Measurements from ENCODE around the gene ANKFN1. TPM values are rescaled to one million over a fixed set of nuclear protein-coding genes. Genes with fewer than 3 reads are reported as not detected.
A peak's percentile ranks its signal among the peaks of the same experiment; 100 is the strongest.

The ANKFN1 gene
- total RNA-seq, 1 donor from 2014 or later: not detected

DNA sequence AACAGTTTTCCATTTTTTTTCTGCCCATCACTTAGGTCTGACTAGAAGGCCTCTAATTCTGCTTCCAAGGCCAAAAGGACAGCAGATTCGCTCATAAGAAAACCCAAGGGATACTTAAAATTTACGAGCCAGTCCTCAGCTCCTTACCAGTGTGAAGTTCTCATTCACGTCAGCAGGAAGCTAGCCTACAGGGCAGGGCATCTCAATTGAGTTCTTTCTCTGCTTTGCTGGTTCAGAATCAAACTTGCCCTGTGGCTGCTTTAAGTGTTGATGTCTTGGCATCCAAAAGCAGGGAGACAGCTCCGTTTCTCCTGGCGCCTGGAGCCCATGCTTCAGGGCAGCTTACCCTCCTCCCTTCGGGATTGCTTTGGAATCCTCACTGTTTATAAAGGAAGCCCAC, 136.0 kb downstream of the ANKFN1 start:
- Mint-ChIP-seq H3K36me3 (ENCODE audit: low read depth) (peaks cover 2% of the 10 kb centered on the region), H3K27ac (no peak overlapping the region), H3K4me1 (ENCODE audit: low read depth) (peaks cover 28% of the 10 kb centered on the region), H3K9me3 (peaks cover 4% of the 10 kb centered on the region), H3K27me3 (ENCODE audit: insufficient read depth) (no peaks in the 10 kb centered on the region), H3K4me3 (no peak overlapping the region)
- intact Hi-C loops (cut with micrococcal nuclease): no loop called here
- no peak for DNase-seq (ENCODE audit: low spot score)

DNA sequence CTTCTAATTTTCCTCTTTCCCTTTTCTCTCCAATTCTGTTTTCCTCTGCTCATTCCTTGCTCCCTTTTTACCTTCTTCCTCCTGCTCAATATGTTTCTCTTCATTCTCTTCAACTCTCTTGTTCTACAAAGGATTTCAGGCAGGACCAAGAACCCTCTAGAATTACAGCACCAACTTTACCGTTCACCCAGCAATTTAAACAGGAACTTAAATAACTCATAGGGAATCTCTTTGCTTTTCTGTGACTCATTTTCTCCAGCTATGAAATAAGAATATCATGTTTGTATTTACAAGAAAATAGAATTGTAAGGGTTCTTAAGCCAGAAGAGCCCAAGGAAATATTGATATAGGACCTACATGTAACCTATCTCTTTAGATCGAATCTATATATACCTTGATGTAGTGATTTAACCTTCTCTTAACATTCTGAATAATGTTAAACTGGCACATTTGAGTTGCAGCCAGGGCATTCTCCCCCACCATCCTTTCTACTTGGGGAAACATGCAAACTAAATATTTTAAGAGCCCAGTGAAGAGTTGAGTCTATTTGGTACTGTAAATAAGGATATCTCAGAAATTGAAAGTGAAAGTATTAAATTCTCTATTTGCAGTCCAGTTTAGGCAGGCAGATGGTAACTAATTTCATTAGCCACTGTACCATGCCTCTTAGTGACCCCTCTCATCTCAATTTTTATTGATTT, 137.0 kb downstream of the ANKFN1 start:
- H3K9me3 Mint-ChIP-seq: peaks cover 4% of the 10 kb centered on the region
- no peak for DNase-seq (ENCODE audit: low spot score)
- H3K27ac Mint-ChIP-seq: peak overlapping the region; percentile 10
- H3K27me3 Mint-ChIP-seq (ENCODE audit: insufficient read depth): no peaks in the 10 kb centered on the region
- H3K4me1 Mint-ChIP-seq (ENCODE audit: low read depth): peaks cover 28% of the 10 kb centered on the region
- peak overlapping the region; percentile 52 for H3K4me3 Mint-ChIP-seq
- intact Hi-C loops (cut with micrococcal nuclease): loop anchor here (10.0 kb wide), 1 partner anchor 265 kb away; no protein-coding TSS in a partner anchor
- peaks cover 2% of the 10 kb centered on the region for H3K36me3 Mint-ChIP-seq (ENCODE audit: low read depth)

DNA sequence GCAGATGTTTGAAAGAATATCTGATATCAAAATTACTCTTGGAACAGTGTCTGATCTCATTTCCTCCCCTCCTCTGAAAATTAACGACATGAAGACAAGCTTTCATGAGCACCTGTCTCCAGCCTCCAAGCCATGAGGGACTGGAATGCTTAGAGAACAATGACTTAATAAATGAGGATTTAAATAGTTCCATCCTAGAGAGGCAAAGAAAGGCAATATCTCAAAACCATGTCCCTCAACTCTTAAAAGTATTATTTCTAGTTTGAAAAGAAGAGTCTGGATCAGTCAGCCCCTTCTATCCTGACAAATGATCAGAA, 137.5 kb downstream of the ANKFN1 start:
- Mint-ChIP-seq H3K9me3 (peaks cover 4% of the 10 kb centered on the region), H3K4me1 (ENCODE audit: low read depth) (peaks cover 33% of the 10 kb centered on the region), H3K27me3 (ENCODE audit: insufficient read depth) (no peaks in the 10 kb centered on the region), H3K4me3 (peak overlapping the region; percentile 52), H3K36me3 (ENCODE audit: low read depth) (peaks cover 2% of the 10 kb centered on the region), H3K27ac (no peak overlapping the region)
- DNase-seq (ENCODE audit: low spot score): no peak
- intact Hi-C loops (cut with micrococcal nuclease): loop anchor here (10.0 kb wide), 1 partner anchor 266 kb away; no protein-coding TSS in a partner anchor

- peaks cover 4% of the 10 kb centered on the region for H3K9me3 Mint-ChIP-seq
- peaks cover 2% of the 10 kb centered on the region for H3K36me3 Mint-ChIP-seq (ENCODE audit: low read depth)
- H3K27ac Mint-ChIP-seq: no peak overlapping the region
- intact Hi-C loops (cut with micrococcal nuclease): loop anchor here (10.0 kb wide), 1 partner anchor 267 kb away; no protein-coding TSS in a partner anchor
- H3K27me3 Mint-ChIP-seq (ENCODE audit: insufficient read depth): no peaks in the 10 kb centered on the region
- H3K4me3 Mint-ChIP-seq: no peak overlapping the region
- H3K4me1 Mint-ChIP-seq (ENCODE audit: low read depth): peaks cover 33% of the 10 kb centered on the region
- DNase-seq (ENCODE audit: low spot score): no peak
Observed at GRCh38 chr17:56291226-56291805, 138.0 kb downstream of the ANKFN1 start.

DNA sequence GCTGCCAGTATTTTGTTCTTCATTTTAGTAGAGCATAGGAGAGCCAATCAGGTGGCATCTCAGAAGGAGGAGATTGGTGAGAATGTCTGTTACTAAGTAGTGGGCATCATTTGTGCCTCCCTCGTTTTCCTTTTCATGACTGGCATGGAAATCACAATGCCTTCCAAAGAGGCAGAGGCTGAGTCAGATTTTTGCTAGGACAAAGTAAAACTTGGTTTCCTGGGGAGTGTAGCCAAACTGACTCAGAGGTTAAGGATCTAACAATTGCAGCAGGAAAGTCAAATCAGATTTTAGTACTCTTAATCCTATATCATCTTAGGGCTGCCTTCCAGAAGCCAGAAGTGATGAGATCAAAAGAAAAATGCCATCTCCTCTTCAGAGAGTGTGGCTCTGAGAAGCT, 138.7 kb downstream of the ANKFN1 start:
- Mint-ChIP-seq H3K9me3 (peaks cover 4% of the 10 kb centered on the region), H3K27me3 (ENCODE audit: insufficient read depth) (no peaks in the 10 kb centered on the region), H3K27ac (no peak overlapping the region), H3K4me1 (ENCODE audit: low read depth) (peaks cover 38% of the 10 kb centered on the region), H3K4me3 (no peak overlapping the region), H3K36me3 (ENCODE audit: low read depth) (peaks cover 2% of the 10 kb centered on the region)
- DNase-seq (ENCODE audit: low spot score): no peak
- intact Hi-C loops (cut with micrococcal nuclease): loop anchor here (10.0 kb wide), 1 partner anchor 267 kb away; no protein-coding TSS in a partner anchor

GRCh38 chr17:56292578-56292977, 139.3 kb downstream of the ANKFN1 start:
- H3K4me1 Mint-ChIP-seq (ENCODE audit: low read depth): peaks cover 43% of the 10 kb centered on the region
- no peak for DNase-seq (ENCODE audit: low spot score)
- no peak overlapping the region for H3K27ac Mint-ChIP-seq
- intact Hi-C loops (cut with micrococcal nuclease): loop anchor here (10.0 kb wide), 1 partner anchor 268 kb away; no protein-coding TSS in a partner anchor
- peaks cover 4% of the 10 kb centered on the region for H3K9me3 Mint-ChIP-seq
- H3K4me3 Mint-ChIP-seq: no peak overlapping the region
- no peaks in the 10 kb centered on the region for H3K27me3 Mint-ChIP-seq (ENCODE audit: insufficient read depth)
- H3K36me3 Mint-ChIP-seq (ENCODE audit: low read depth): peaks cover 2% of the 10 kb centered on the region

- DNase-seq (ENCODE audit: low spot score): peak; percentile 33
- H3K9me3 Mint-ChIP-seq: no peaks in the 10 kb centered on the region
- H3K27me3 Mint-ChIP-seq (ENCODE audit: insufficient read depth): no peaks in the 10 kb centered on the region
- no peaks in the 10 kb centered on the region for H3K36me3 Mint-ChIP-seq (ENCODE audit: low read depth)
- intact Hi-C loops (cut with micrococcal nuclease): loop anchor here (10.0 kb wide), 1 partner anchor 272 kb away; no protein-coding TSS in a partner anchor
- H3K4me3 Mint-ChIP-seq: peak overlapping the region; percentile 43
- H3K4me1 Mint-ChIP-seq (ENCODE audit: low read depth): peaks cover 27% of the 10 kb centered on the region
- peak overlapping the region; percentile 9 for H3K27ac Mint-ChIP-seq
Observed at GRCh38 chr17:56297184-56297583, 143.9 kb downstream of the ANKFN1 start.

DNA sequence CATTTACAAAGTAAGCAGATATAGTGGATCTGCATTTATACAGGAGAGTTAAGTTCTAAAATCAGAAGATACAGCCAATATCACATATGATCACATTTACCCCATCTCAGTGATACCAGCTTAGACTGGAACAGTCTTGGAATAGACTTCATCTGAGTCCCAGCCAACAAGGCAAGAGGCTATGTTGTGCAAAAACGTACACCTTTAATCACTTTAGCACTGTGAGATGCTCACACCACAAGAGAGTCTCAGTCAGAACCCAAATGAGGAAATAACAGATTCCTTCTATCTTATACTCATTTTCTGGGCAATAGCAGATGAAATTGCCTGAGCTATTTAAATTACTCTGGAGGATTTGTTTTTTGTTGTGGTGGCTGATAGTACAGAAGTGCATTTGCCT, 145.6 kb downstream of the ANKFN1 start:
- Mint-ChIP-seq H3K27me3 (ENCODE audit: insufficient read depth) (no peaks in the 10 kb centered on the region), H3K27ac (no peak overlapping the region), H3K36me3 (ENCODE audit: low read depth) (no peaks in the 10 kb centered on the region), H3K4me1 (ENCODE audit: low read depth) (peaks cover 18% of the 10 kb centered on the region), H3K9me3 (no peaks in the 10 kb centered on the region), H3K4me3 (no peak overlapping the region)
- DNase-seq (ENCODE audit: low spot score): no peak
- intact Hi-C loops (cut with micrococcal nuclease): loop anchor here (10.0 kb wide), 1 partner anchor 274 kb away; no protein-coding TSS in a partner anchor

DNA sequence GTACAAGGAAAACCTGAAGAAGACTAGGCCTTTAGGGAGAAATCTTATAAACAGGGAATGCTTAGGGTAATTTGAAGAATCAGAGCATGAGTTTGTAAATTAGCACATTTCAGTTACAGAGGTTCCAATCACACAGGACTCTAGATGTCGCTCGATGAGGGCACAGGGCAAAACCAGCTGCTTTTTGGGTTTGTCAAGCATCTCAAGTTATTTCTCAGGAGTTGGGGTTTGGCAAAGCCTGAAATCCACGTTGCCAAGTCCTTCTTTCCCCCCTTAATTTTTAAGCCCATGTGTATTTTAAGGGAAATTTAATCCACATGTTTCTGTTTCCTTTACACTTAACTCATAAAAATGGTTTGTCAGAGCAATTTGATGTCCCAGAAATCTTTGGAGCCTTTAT, 146.9 kb downstream of the ANKFN1 start:
- no peak overlapping the region for H3K27ac Mint-ChIP-seq
- no peak for DNase-seq (ENCODE audit: low spot score)
- peaks cover 18% of the 10 kb centered on the region for H3K4me1 Mint-ChIP-seq (ENCODE audit: low read depth)
- no peaks in the 10 kb centered on the region for H3K36me3 Mint-ChIP-seq (ENCODE audit: low read depth)
- no peak overlapping the region for H3K4me3 Mint-ChIP-seq
- intact Hi-C loops (cut with micrococcal nuclease): no loop called here
- H3K27me3 Mint-ChIP-seq (ENCODE audit: insufficient read depth): no peaks in the 10 kb centered on the region
- no peaks in the 10 kb centered on the region for H3K9me3 Mint-ChIP-seq

DNA sequence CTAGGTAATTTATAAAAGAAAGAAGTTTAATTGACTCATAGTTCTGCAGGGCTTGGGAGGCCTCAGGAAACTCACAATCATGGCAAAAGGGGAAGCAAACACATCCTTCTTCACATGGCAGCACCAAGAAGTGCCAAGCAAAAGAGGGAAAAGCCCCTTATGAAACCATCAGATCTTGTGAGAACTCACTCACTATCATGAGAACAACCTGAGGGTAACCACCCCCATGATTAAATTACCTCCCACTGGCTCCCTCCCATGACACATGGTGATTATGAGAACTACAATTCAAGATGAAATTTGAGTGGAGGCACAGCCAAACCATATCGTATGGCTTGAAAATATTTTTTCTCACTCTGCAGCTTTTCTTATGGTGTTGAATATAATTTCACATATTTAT, 151.7 kb downstream of the ANKFN1 start:
- Mint-ChIP-seq H3K4me1 (ENCODE audit: low read depth) (no peaks in the 10 kb centered on the region), H3K36me3 (ENCODE audit: low read depth) (no peaks in the 10 kb centered on the region), H3K4me3 (no peak overlapping the region), H3K9me3 (peaks cover 3% of the 10 kb centered on the region), H3K27me3 (ENCODE audit: insufficient read depth) (peaks cover 5% of the 10 kb centered on the region), H3K27ac (no peak overlapping the region)
- intact Hi-C loops (cut with micrococcal nuclease): no loop called here
- no peak for DNase-seq (ENCODE audit: low spot score)

GRCh38 chr17:56309897-56310296, 156.6 kb downstream of the ANKFN1 start:
- Mint-ChIP-seq H3K27ac (no peak overlapping the region), H3K9me3 (peaks cover 3% of the 10 kb centered on the region), H3K27me3 (ENCODE audit: insufficient read depth) (peaks cover 9% of the 10 kb centered on the region), H3K36me3 (ENCODE audit: low read depth) (no peaks in the 10 kb centered on the region), H3K4me1 (ENCODE audit: low read depth) (no peaks in the 10 kb centered on the region), H3K4me3 (no peak overlapping the region)
- intact Hi-C loops (cut with micrococcal nuclease): loop anchor here (10.0 kb wide), 1 partner anchor 565 kb away; no protein-coding TSS in a partner anchor
- DNase-seq (ENCODE audit: low spot score): no peak

DNA sequence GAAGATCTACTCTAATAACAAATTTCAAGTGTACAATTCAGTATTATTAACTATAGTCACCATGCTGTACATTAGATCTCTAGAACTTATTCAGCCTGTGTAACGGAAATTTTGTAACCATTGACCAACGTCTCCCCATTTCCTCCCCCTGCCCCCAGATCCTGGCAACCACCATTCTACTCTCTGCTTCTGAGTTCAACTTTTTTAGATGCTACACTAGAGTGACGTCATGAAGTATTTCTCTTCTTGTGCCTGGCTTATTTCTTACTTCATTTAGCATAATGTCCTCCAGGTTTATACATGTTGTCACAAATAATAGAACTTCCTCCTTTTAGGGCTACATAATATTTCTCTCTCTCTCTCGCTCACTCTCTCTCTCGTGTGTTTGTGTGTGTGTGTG, 157.5 kb downstream of the ANKFN1 start:
- no peaks in the 10 kb centered on the region for H3K4me1 Mint-ChIP-seq (ENCODE audit: low read depth)
- no peak overlapping the region for H3K4me3 Mint-ChIP-seq
- H3K9me3 Mint-ChIP-seq: peaks cover 3% of the 10 kb centered on the region
- intact Hi-C loops (cut with micrococcal nuclease): loop anchor here (10.0 kb wide), 1 partner anchor 566 kb away; no protein-coding TSS in a partner anchor
- DNase-seq (ENCODE audit: low spot score): no peak
- H3K36me3 Mint-ChIP-seq (ENCODE audit: low read depth): no peaks in the 10 kb centered on the region
- no peak overlapping the region for H3K27ac Mint-ChIP-seq
- peaks cover 13% of the 10 kb centered on the region for H3K27me3 Mint-ChIP-seq (ENCODE audit: insufficient read depth)

DNA sequence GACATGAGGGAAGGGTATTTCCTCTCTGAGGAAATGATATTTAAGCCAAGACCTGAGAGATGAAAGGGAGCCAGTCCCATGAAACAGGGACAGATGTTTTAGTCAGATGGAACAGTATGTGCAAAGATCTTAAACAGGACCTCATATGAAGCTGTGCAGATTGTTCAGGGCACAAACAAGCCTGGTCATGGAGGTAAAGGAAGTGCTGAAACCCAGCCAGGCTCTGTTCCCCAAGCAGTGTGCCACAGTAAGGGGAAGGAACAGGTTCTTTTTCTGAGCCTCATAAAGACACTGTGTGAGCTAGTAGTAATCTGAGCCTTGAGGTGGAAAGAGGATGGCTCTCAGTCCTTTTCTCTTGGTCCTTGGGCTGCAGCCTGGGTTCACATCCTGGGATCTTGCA, 159.9 kb downstream of the ANKFN1 start:
- Mint-ChIP-seq H3K9me3 (no peaks in the 10 kb centered on the region), H3K4me1 (ENCODE audit: low read depth) (no peaks in the 10 kb centered on the region), H3K4me3 (no peak overlapping the region), H3K36me3 (ENCODE audit: low read depth) (no peaks in the 10 kb centered on the region), H3K27ac (no peak overlapping the region), H3K27me3 (ENCODE audit: insufficient read depth) (peaks cover 11% of the 10 kb centered on the region)
- intact Hi-C loops (cut with micrococcal nuclease): loop anchor here (10.0 kb wide), 1 partner anchor 568 kb away; no protein-coding TSS in a partner anchor
- no peak for DNase-seq (ENCODE audit: low spot score)

All from activated T-helper 1 cell treated with anti-CD3 and anti-CD28 coated beads, Interleukin-12 subunit alpha, Interleukin-12 subunit beta, Interleukin-2, Interleukin-4 antibody, amounts not matched to agents 30 ng/mL and 10 ng/mL and 1 ng/mL, durations not matched to agents 14 hours and 24 hours and 36 hours (primary cell).